ENCODE results near the gene ZNF827.
"Not testable (repeated sequence)": the region's sequence is repeated elsewhere in the genome, so short reads cannot be mapped to it uniquely, and the experiment has no call there.

Gene ZNF827

GRCh38 chr4:145842224-145842887 lies 96.3 kb downstream of the ZNF827 start:
- ChIA-PET CTCF (interaction anchor here (0.6 kb wide), 2 partner anchors 839 to 1676 kb away, joined by 3 read pairs; no protein-coding TSS in a partner anchor), POLR2A (interaction anchor here (1.5 kb wide), 1 partner anchor 9 kb away, joined by 5 read pairs; no protein-coding TSS in a partner anchor)
- TF ChIP-seq PKNOX1 (IDR thresholded peaks at IDR 0.05) (no peak), TARDBP (IDR thresholded peaks at IDR 0.05) (no peak), ZNF384 (IDR thresholded peaks at IDR 0.05) (no peak), ARNT (IDR thresholded peaks at IDR 0.05) (no peak), CTBP1 (IDR thresholded peaks at IDR 0.05; ENCODE audit: borderline replicate concordance) (no peak), FOXM1 (IDR thresholded peaks at IDR 0.05; ENCODE audit: borderline replicate concordance) (no peak), LEF1 (IDR thresholded peaks at IDR 0.05; ENCODE audit: borderline replicate concordance) (no peak)
- DNase-seq (ENCODE audit: extremely low spot score), result no peak

GRCh38 chr4:145840801-145841200 lies 97.8 kb downstream of the ZNF827 start:
- ChIA-PET CTCF (no interaction called here), POLR2A (no interaction called here)
- DNase-seq (ENCODE audit: extremely low spot score), result no peak
- no peak for TF ChIP-seq SUZ12 (IDR thresholded peaks at IDR 0.05)
- no peak for TF ChIP-seq ELF4 (IDR thresholded peaks at IDR 0.05)
- TF ChIP-seq HDGF (IDR thresholded peaks at IDR 0.05; ENCODE audit: borderline replicate concordance), result no peak
- no peak for TF ChIP-seq NFRKB (IDR thresholded peaks at IDR 0.05)
- TF ChIP-seq ARNT (IDR thresholded peaks at IDR 0.05), result no peak
- no peak for TF ChIP-seq L3MBTL2 (conservative IDR thresholded peaks at IDR 0.05)
- TF ChIP-seq FOXK2 (IDR thresholded peaks at IDR 0.05), result no peak

- POLR2A ChIA-PET, result no interaction called here
- CTCF ChIA-PET, result interaction anchor here (0.6 to 1.1 kb wide), 3 partner anchors 9 to 60 kb away, joined by 3 to 5 read pairs (median 3); no protein-coding TSS in a partner anchor
- DNase-seq (ENCODE audit: extremely low spot score), result peak; percentile 55
- TF ChIP-seq FOXK2 (IDR thresholded peaks at IDR 0.05) (no peak), PKNOX1 (IDR thresholded peaks at IDR 0.05) (peak; percentile 67), ARNT (IDR thresholded peaks at IDR 0.05) (no peak)
These were observed 98.4 kb downstream of the ZNF827 start for GRCh38 chr4:145840162-145840768.

- POLR2A ChIA-PET, result no interaction called here
- no peak for DNase-seq (ENCODE audit: extremely low spot score)
- CTCF ChIA-PET, result interaction anchor here (1.1 kb wide), 1 partner anchor 19 kb away, joined by 5 read pairs; no protein-coding TSS in a partner anchor
- no peak for TF ChIP-seq BHLHE40 (IDR thresholded peaks at IDR 0.05; ENCODE audit: borderline replicate concordance)
- no peak for TF ChIP-seq FOXM1 (IDR thresholded peaks at IDR 0.05; ENCODE audit: borderline replicate concordance)
- TF ChIP-seq ARNT (IDR thresholded peaks at IDR 0.05), result no peak
- TF ChIP-seq TARDBP (IDR thresholded peaks at IDR 0.05), result no peak
- TF ChIP-seq LEF1 (IDR thresholded peaks at IDR 0.05; ENCODE audit: borderline replicate concordance), result no peak
- no peak for TF ChIP-seq SUZ12 (IDR thresholded peaks at IDR 0.05)
- no peak for TF ChIP-seq HDGF (IDR thresholded peaks at IDR 0.05; ENCODE audit: borderline replicate concordance)
- no peak for TF ChIP-seq FOXA1 (IDR thresholded peaks at IDR 0.05)
- no peak for TF ChIP-seq PKNOX1 (IDR thresholded peaks at IDR 0.05)
These were observed 99.5 kb downstream of the ZNF827 start for GRCh38 chr4:145839151-145839550.

- DNase-seq (ENCODE audit: extremely low spot score); CTCF ChIA-PET: not testable (repeated sequence)
These were observed 106.2 kb downstream of the ZNF827 start for GRCh38 chr4:145832384-145832783.

GRCh38 chr4:145830699-145831098 lies 107.9 kb downstream of the ZNF827 start:
- CTCF ChIA-PET, result no interaction called here
- no peak for TF ChIP-seq FOXA1 (IDR thresholded peaks at IDR 0.05)
- no peak for TF ChIP-seq SUZ12 (IDR thresholded peaks at IDR 0.05)
- no peak for TF ChIP-seq CTBP1 (IDR thresholded peaks at IDR 0.05; ENCODE audit: borderline replicate concordance)
- TF ChIP-seq NFRKB (IDR thresholded peaks at IDR 0.05), result no peak
- no peak for TF ChIP-seq FOXM1 (IDR thresholded peaks at IDR 0.05; ENCODE audit: borderline replicate concordance)
- no peak for TF ChIP-seq ELF4 (IDR thresholded peaks at IDR 0.05)
- TF ChIP-seq BHLHE40 (IDR thresholded peaks at IDR 0.05; ENCODE audit: borderline replicate concordance), result no peak
- no peak for TF ChIP-seq ZNF384 (IDR thresholded peaks at IDR 0.05)
- no peak for TF ChIP-seq LEF1 (IDR thresholded peaks at IDR 0.05; ENCODE audit: borderline replicate concordance)
- TF ChIP-seq ARNT (IDR thresholded peaks at IDR 0.05), result no peak
- TF ChIP-seq TARDBP (IDR thresholded peaks at IDR 0.05), result no peak
- TF ChIP-seq HDGF (IDR thresholded peaks at IDR 0.05; ENCODE audit: borderline replicate concordance), result no peak
- no peak for TF ChIP-seq SP1 (IDR thresholded peaks at IDR 0.05)
- TF ChIP-seq PKNOX1 (IDR thresholded peaks at IDR 0.05), result no peak
- POLR2A ChIA-PET, result no interaction called here
- no peak for DNase-seq (ENCODE audit: extremely low spot score)

More at GRCh38 chr4:145832384-145832783, 106.2 kb downstream of the ZNF827 start:
- POLR2A ChIA-PET, result not testable (repeated sequence)

Data from HEK293T (cell line).